SK-N-MC (cell line): ENCODE results near the gene ADARB2.

Source experiments
- DNase-seq: peaks from one replicate; pipeline ENCODE4 v3.0.0-alpha.2; 2011; ENCODE audit warnings: low read depth, low spot score
- H3K27ac ChIP-seq: fragments of 200-600 bp; sonication (generic); 2 replicates; pipeline ENCODE4 v1.5.1; 2016; ENCODE audit warnings: mixed run types
- H3K36me3 ChIP-seq: fragments of 200-600 bp; sonication (generic); 2 replicates; pipeline ENCODE4 v1.6.1; 2017; ENCODE audit warnings: antibody characterized with exemption, low read length, mixed read lengths; ENCODE audit not compliant: insufficient read depth
- H3K4me3 ChIP-seq: fragments of 200-600 bp; sonication (generic); 2 replicates; pipeline ENCODE4 v1.5.1; 2016
- H3K9ac ChIP-seq: fragments of 200-600 bp; sonication (generic); 2 replicates; pipeline ENCODE4 v1.8.0; 2017; ENCODE audit warnings: mixed run types, mixed read lengths; ENCODE audit not compliant: insufficient read length
- H3K9me3 ChIP-seq: fragments of 200-600 bp; sonication (generic); 2 replicates; pipeline ENCODE4 v1.6.1; 2017; ENCODE audit warnings: low read depth, mild to moderate bottlenecking, antibody characterized with exemption, low read length, moderate library complexity, mixed read lengths
- EZH2 ChIP-seq: fragments of 200-600 bp; sonication (generic); IDR thresholded peaks from one replicate; pipeline ENCODE4 v1.6.1; 2017; ENCODE audit warnings: antibody characterized with exemption
- FOXP2 ChIP-seq: optimal IDR thresholded peaks from 2 replicates; pipeline ENCODE3; 2011; ENCODE audit warnings: mild to moderate bottlenecking, moderate library complexity; ENCODE audit not compliant: insufficient read depth; ENCODE audit errors: extremely low read length, control extremely low read depth
- POLR2AphosphoS5 ChIP-seq: IDR thresholded peaks from 2 replicates; pipeline ENCODE4 v1.6.1; 2012; ENCODE audit warnings: mild to moderate bottlenecking, low read depth, low read length, borderline replicate concordance

ADARB2 gene

DNA sequence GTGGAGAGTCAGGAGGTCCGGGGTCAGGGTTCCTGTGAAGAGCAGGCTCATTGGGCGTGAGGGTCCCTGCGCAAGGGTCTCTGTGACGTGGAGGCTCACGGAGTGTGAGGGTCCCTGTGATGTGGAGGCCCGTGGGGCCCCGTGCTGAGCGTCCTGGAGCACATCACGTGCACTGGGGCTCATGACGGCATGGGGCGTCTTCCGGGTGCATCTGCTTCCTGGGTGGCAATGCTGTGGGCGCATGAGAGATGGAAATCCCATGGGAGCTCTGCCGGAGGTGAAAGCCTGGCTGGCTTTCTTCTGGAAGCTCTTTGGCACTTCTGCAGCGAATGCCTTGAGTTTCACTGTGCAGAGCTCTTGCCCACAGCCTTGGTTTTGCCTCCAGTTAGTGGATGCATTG, 609.7 kb downstream of the ADARB2 start:
- Histone ChIP-seq H3K4me3 (no peak overlapping the region), H3K9me3 (no peaks in the 10 kb centered on the region), H3K9ac (no peak overlapping the region), H3K36me3 (peaks cover 18% of the 10 kb centered on the region; the same call in 1 of the 2 replicates), H3K27ac (no peak overlapping the region)
- DNase-seq, result no peak
- no peak for TF ChIP-seq EZH2
- no peak for TF ChIP-seq FOXP2
- TF ChIP-seq POLR2AphosphoS5, result no peak
